NCI-H2029 treated with DMSO at 0.1 percent for 48 hours (cell line): ENCODE data around the gene SPRED2.

Source experiments
- DNase-seq: peaks from one replicate; lab custom pipeline; 2025; lab: John Stamatoyannopoulos, UW

The SPRED2 gene

GRCh38 chr2:65413106-65413505 is 19.3 kb downstream of the SPRED2 start:
- no peak for DNase-seq

GRCh38 chr2:65411056-65411795 is 21.2 kb downstream of the SPRED2 start:
- DNase-seq: no peak

GRCh38 chr2:65409045-65409444 is 23.4 kb downstream of the SPRED2 start:
- DNase-seq: no peak

GRCh38 chr2:65407240-65407639 is 25.2 kb downstream of the SPRED2 start:
- DNase-seq: no peak

GRCh38 chr2:65404988-65405697 is 27.3 kb downstream of the SPRED2 start:
- DNase-seq: no peak

- no peak for DNase-seq
These were observed 28.9 kb downstream of the SPRED2 start for GRCh38 chr2:65403529-65403915.

- no peak for DNase-seq
These were observed 29.4 kb downstream of the SPRED2 start for GRCh38 chr2:65402780-65403528.

GRCh38 chr2:65402323-65402722 is 30.1 kb downstream of the SPRED2 start:
- no peak for DNase-seq

GRCh38 chr2:65397122-65397521 is 35.3 kb downstream of the SPRED2 start:
- no peak for DNase-seq

GRCh38 chr2:65396348-65397026 is 35.9 kb downstream of the SPRED2 start:
- DNase-seq: no peak

GRCh38 chr2:65395621-65396347 is 36.6 kb downstream of the SPRED2 start:
- DNase-seq: no peak

- no peak for DNase-seq
These were observed 38.5 kb downstream of the SPRED2 start for GRCh38 chr2:65393743-65394422.

GRCh38 chr2:65393046-65393445 is 39.4 kb downstream of the SPRED2 start:
- DNase-seq: no peak

GRCh38 chr2:65392609-65393008 is 39.8 kb downstream of the SPRED2 start:
- no peak for DNase-seq

GRCh38 chr2:65390134-65390533 is 42.3 kb downstream of the SPRED2 start:
- DNase-seq: no peak

- no peak for DNase-seq
These were observed 42.9 kb downstream of the SPRED2 start for GRCh38 chr2:65389476-65389875.

- DNase-seq: no peak
These were observed 43.6 kb downstream of the SPRED2 start for GRCh38 chr2:65388596-65389390.

GRCh38 chr2:65388051-65388531 is 44.3 kb downstream of the SPRED2 start:
- no peak for DNase-seq

GRCh38 chr2:65386989-65387388 is 45.4 kb downstream of the SPRED2 start:
- no peak for DNase-seq

GRCh38 chr2:65386344-65386743 is 46.1 kb downstream of the SPRED2 start:
- DNase-seq: no peak
